ENCODE measurements around the gene LHFPL2.
A peak's percentile ranks its signal among the peaks of the same experiment; 100 is the strongest.

The LHFPL2 gene

GRCh38 chr5:78640662-78641474, 7.7 kb downstream of the LHFPL2 start:
- no peak overlapping the region for H3K4me3 Mint-ChIP-seq
- peak overlapping the region; percentile 7 for H3K27ac Mint-ChIP-seq
- H3K9me3 Mint-ChIP-seq = no peaks in the 10 kb centered on the region
- H3K36me3 Mint-ChIP-seq = peaks cover 11% of the 10 kb centered on the region
- H3K27me3 Mint-ChIP-seq = no peaks in the 10 kb centered on the region
- H3K4me1 Mint-ChIP-seq = peaks cover 27% of the 10 kb centered on the region
- DNase-seq (ENCODE audit: low spot score in 2 of 2) = no peak
- ATAC-seq (ENCODE audit: low read depth) = no peak

GRCh38 chr5:78639791-78640190, 8.8 kb downstream of the LHFPL2 start:
- ATAC-seq (ENCODE audit: low read depth) = no peak
- H3K4me1 Mint-ChIP-seq = peaks cover 28% of the 10 kb centered on the region
- no peak overlapping the region for H3K4me3 Mint-ChIP-seq
- H3K9me3 Mint-ChIP-seq = no peaks in the 10 kb centered on the region
- peaks cover 11% of the 10 kb centered on the region for H3K36me3 Mint-ChIP-seq
- no peak overlapping the region for H3K27ac Mint-ChIP-seq
- no peak for DNase-seq (ENCODE audit: low spot score in 2 of 2)
- no peaks in the 10 kb centered on the region for H3K27me3 Mint-ChIP-seq

- H3K27ac Mint-ChIP-seq = peak overlapping the region; percentile 8
- H3K9me3 Mint-ChIP-seq = no peaks in the 10 kb centered on the region
- H3K36me3 Mint-ChIP-seq = peaks cover 6% of the 10 kb centered on the region
These were observed 9.5 kb downstream of the LHFPL2 start for GRCh38 chr5:78638973-78639669.

GRCh38 chr5:78638423-78638822, 10.1 kb downstream of the LHFPL2 start:
- H3K27ac Mint-ChIP-seq = no peak overlapping the region
- H3K27me3 Mint-ChIP-seq = no peaks in the 10 kb centered on the region
- no peak overlapping the region for H3K4me3 Mint-ChIP-seq
- ATAC-seq (ENCODE audit: low read depth) (no peak), DNase-seq (ENCODE audit: low spot score in 2 of 2) (no peak)
- H3K36me3 Mint-ChIP-seq = peaks cover 5% of the 10 kb centered on the region
- peaks cover 30% of the 10 kb centered on the region for H3K4me1 Mint-ChIP-seq
- no peaks in the 10 kb centered on the region for H3K9me3 Mint-ChIP-seq

More at GRCh38 chr5:78638973-78639669, 9.5 kb downstream of the LHFPL2 start:
- peaks cover 28% of the 10 kb centered on the region for H3K4me1 Mint-ChIP-seq
- ATAC-seq (ENCODE audit: low read depth) = no peak
- H3K27me3 Mint-ChIP-seq = no peaks in the 10 kb centered on the region
- DNase-seq (ENCODE audit: low spot score in 2 of 2) = no peak
- no peak overlapping the region for H3K4me3 Mint-ChIP-seq

- DNase-seq (ENCODE audit: low spot score in 2 of 2) (no peak), ATAC-seq (ENCODE audit: low read depth) (no peak)
- peaks cover 27% of the 10 kb centered on the region for H3K4me1 Mint-ChIP-seq
- peaks cover 5% of the 10 kb centered on the region for H3K36me3 Mint-ChIP-seq
- no peaks in the 10 kb centered on the region for H3K27me3 Mint-ChIP-seq
- no peaks in the 10 kb centered on the region for H3K9me3 Mint-ChIP-seq
- no peak overlapping the region for H3K27ac Mint-ChIP-seq
- no peak overlapping the region for H3K4me3 Mint-ChIP-seq
These were observed 11.1 kb downstream of the LHFPL2 start for GRCh38 chr5:78637468-78637867.

- H3K9me3 Mint-ChIP-seq = no peaks in the 10 kb centered on the region
- no peak overlapping the region for H3K4me3 Mint-ChIP-seq
- no peak overlapping the region for H3K27ac Mint-ChIP-seq
- no peaks in the 10 kb centered on the region for H3K27me3 Mint-ChIP-seq
- H3K4me1 Mint-ChIP-seq = peaks cover 27% of the 10 kb centered on the region
- ATAC-seq (ENCODE audit: low read depth) (no peak), DNase-seq (ENCODE audit: low spot score in 2 of 2) (no peak)
- H3K36me3 Mint-ChIP-seq = peaks cover 10% of the 10 kb centered on the region
These were observed 11.9 kb downstream of the LHFPL2 start for GRCh38 chr5:78636682-78637081.

- DNase-seq (ENCODE audit: low spot score in 2 of 2) (no peak), ATAC-seq (ENCODE audit: low read depth) (no peak)
- no peak overlapping the region for H3K4me3 Mint-ChIP-seq
- no peaks in the 10 kb centered on the region for H3K9me3 Mint-ChIP-seq
- H3K36me3 Mint-ChIP-seq = peaks cover 19% of the 10 kb centered on the region
- H3K27me3 Mint-ChIP-seq = no peaks in the 10 kb centered on the region
- peaks cover 20% of the 10 kb centered on the region for H3K4me1 Mint-ChIP-seq
- no peak overlapping the region for H3K27ac Mint-ChIP-seq
These were observed 13.9 kb downstream of the LHFPL2 start for GRCh38 chr5:78634634-78635033.

- no peaks in the 10 kb centered on the region for H3K9me3 Mint-ChIP-seq
- H3K4me1 Mint-ChIP-seq = peaks cover 19% of the 10 kb centered on the region
- H3K27me3 Mint-ChIP-seq = no peaks in the 10 kb centered on the region
- H3K27ac Mint-ChIP-seq = no peak overlapping the region
- no peak for ATAC-seq (ENCODE audit: low read depth)
- peaks cover 19% of the 10 kb centered on the region for H3K36me3 Mint-ChIP-seq
- DNase-seq (ENCODE audit: low spot score in 2 of 2) = no peak
- no peak overlapping the region for H3K4me3 Mint-ChIP-seq
These were observed 14.3 kb downstream of the LHFPL2 start for GRCh38 chr5:78634229-78634628.

GRCh38 chr5:78633700-78634099, 14.9 kb downstream of the LHFPL2 start:
- H3K4me3 Mint-ChIP-seq = no peak overlapping the region
- H3K4me1 Mint-ChIP-seq = peaks cover 16% of the 10 kb centered on the region
- ATAC-seq (ENCODE audit: low read depth) = no peak
- H3K27me3 Mint-ChIP-seq = no peaks in the 10 kb centered on the region
- DNase-seq (ENCODE audit: low spot score in 2 of 2) = no peak
- H3K36me3 Mint-ChIP-seq = peaks cover 17% of the 10 kb centered on the region
- no peak overlapping the region for H3K27ac Mint-ChIP-seq
- H3K9me3 Mint-ChIP-seq = no peaks in the 10 kb centered on the region

- no peak overlapping the region for H3K4me3 Mint-ChIP-seq
- peaks cover 21% of the 10 kb centered on the region for H3K36me3 Mint-ChIP-seq
- no peaks in the 10 kb centered on the region for H3K27me3 Mint-ChIP-seq
- H3K9me3 Mint-ChIP-seq = no peaks in the 10 kb centered on the region
- DNase-seq (ENCODE audit: low spot score in 2 of 2) (no peak), ATAC-seq (ENCODE audit: low read depth) (no peak)
- H3K4me1 Mint-ChIP-seq = peaks cover 22% of the 10 kb centered on the region
- no peak overlapping the region for H3K27ac Mint-ChIP-seq
These were observed 16.1 kb downstream of the LHFPL2 start for GRCh38 chr5:78632467-78632866.

- H3K36me3 Mint-ChIP-seq = peaks cover 22% of the 10 kb centered on the region
These were observed 16.6 kb downstream of the LHFPL2 start for GRCh38 chr5:78631931-78632330.

GRCh38 chr5:78630047-78630446, 18.5 kb downstream of the LHFPL2 start:
- Mint-ChIP-seq H3K4me3 (no peak overlapping the region), H3K27ac (no peak overlapping the region), H3K27me3 (no peaks in the 10 kb centered on the region), H3K4me1 (peaks cover 19% of the 10 kb centered on the region), H3K36me3 (peaks cover 26% of the 10 kb centered on the region), H3K9me3 (no peaks in the 10 kb centered on the region)
- ATAC-seq (ENCODE audit: low read depth) = no peak
- DNase-seq (ENCODE audit: low spot score in 2 of 2) = no peak

More at GRCh38 chr5:78631931-78632330, 16.6 kb downstream of the LHFPL2 start:
- Mint-ChIP-seq H3K27ac (no peak overlapping the region), H3K27me3 (no peaks in the 10 kb centered on the region), H3K9me3 (no peaks in the 10 kb centered on the region), H3K4me3 (no peak overlapping the region), H3K4me1 (peaks cover 22% of the 10 kb centered on the region)
- ATAC-seq (ENCODE audit: low read depth) (no peak), DNase-seq (ENCODE audit: low spot score in 2 of 2) (no peak)

- DNase-seq (ENCODE audit: low spot score in 2 of 2) = no peak
- peaks cover 26% of the 10 kb centered on the region for H3K36me3 Mint-ChIP-seq
- H3K4me1 Mint-ChIP-seq = peaks cover 17% of the 10 kb centered on the region
- ATAC-seq (ENCODE audit: low read depth) = no peak
- H3K4me3 Mint-ChIP-seq = no peak overlapping the region
- H3K27me3 Mint-ChIP-seq = no peaks in the 10 kb centered on the region
- H3K9me3 Mint-ChIP-seq = no peaks in the 10 kb centered on the region
- no peak overlapping the region for H3K27ac Mint-ChIP-seq
These were observed 18.9 kb downstream of the LHFPL2 start for GRCh38 chr5:78629624-78630023.

GRCh38 chr5:78628270-78628992, 20.1 kb downstream of the LHFPL2 start:
- H3K9me3 Mint-ChIP-seq = no peaks in the 10 kb centered on the region
- H3K4me3 Mint-ChIP-seq = no peak overlapping the region
- peaks cover 10% of the 10 kb centered on the region for H3K4me1 Mint-ChIP-seq
- H3K27me3 Mint-ChIP-seq = no peaks in the 10 kb centered on the region
- DNase-seq (ENCODE audit: low spot score in 2 of 2) (no peak), ATAC-seq (ENCODE audit: low read depth) (no peak)
- no peak overlapping the region for H3K27ac Mint-ChIP-seq
- peaks cover 28% of the 10 kb centered on the region for H3K36me3 Mint-ChIP-seq

All from memory B cell (primary cell).